ENCODE measurements around the gene ANKRD13A.
"Not testable (repeated sequence)": the region's sequence is repeated elsewhere in the genome, so short reads cannot be mapped to it uniquely, and the experiment has no call there.

Gene ANKRD13A

DNA sequence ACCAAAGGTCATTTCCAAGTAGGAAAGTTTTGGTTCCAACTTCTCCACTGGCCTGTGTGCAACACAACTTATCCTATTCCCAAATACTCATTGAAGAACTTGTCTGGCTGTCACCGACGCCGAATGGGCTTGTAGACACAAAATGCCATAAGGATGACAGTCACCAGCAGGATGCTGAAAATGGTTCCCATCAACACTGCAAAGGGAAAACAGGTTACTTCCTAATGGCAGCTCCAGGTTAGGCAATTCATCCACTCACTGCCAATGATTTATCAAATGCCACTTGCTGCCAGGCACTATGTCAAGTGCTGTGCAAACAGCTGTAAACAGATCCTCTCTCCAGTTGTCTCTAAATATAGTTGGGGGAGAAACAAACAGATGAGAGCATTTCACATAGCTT is 43.0 kb downstream of the ANKRD13A start:
- no peak overlapping the region for H3K4me3 ChIP-seq (ENCODE audit: low read length)
- TF ChIP-seq, protein P1, sequence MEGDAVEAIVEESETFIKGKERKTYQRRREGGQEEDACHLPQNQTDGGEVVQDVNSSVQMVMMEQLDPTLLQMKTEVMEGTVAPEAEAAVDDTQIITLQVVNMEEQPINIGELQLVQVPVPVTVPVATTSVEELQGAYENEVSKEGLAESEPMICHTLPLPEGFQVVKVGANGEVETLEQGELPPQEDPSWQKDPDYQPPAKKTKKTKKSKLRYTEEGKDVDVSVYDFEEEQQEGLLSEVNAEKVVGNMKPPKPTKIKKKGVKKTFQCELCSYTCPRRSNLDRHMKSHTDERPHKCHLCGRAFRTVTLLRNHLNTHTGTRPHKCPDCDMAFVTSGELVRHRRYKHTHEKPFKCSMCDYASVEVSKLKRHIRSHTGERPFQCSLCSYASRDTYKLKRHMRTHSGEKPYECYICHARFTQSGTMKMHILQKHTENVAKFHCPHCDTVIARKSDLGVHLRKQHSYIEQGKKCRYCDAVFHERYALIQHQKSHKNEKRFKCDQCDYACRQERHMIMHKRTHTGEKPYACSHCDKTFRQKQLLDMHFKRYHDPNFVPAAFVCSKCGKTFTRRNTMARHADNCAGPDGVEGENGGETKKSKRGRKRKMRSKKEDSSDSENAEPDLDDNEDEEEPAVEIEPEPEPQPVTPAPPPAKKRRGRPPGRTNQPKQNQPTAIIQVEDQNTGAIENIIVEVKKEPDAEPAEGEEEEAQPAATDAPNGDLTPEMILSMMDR (IDR thresholded peaks at IDR 0.05; ENCODE audit: insufficient read depth, low read depth, low read length, missing control alignments) = no peak
- DNase-seq (ENCODE audit: low read depth) = no peak

DNA sequence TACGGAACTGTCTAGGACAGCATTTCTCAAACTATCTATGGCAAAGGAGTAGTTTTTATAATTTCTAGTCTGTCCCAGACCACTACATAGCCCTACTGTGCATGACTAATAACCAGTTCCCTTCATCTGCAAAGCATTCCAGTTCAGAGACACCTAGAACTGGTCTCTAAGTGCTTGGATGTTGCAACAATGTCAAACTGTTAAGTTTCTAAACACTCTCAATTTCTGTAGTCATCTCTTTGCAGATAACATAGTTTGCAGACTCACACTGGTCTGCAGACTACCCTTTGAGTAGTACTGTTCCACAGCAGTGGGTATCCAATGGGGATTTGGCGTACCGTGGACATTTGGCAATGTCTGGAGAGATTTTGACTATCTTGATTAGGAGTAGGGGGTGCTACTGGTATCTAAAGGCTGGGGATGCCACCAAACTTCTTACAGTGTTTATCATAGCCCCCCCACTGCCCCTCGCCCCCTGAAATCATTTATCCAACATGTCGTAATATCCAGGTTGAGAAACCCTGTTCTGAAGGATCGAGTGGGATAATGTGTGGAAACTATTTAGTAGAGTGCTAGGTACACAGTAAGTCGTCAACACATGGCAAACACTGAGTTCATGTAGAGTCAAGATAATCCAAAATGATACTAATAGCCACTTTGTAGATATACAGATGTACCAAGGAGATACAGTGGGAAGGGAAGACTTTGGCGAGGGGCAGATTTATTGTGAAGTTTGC is 47.4 kb downstream of the ANKRD13A start:
- TF ChIP-seq, protein P1 (IDR thresholded peaks at IDR 0.05; ENCODE audit: insufficient read depth, low read depth, low read length, missing control alignments) = no peak
- H3K4me3 ChIP-seq (ENCODE audit: low read length) = peak overlapping the region; percentile 4
- peak; percentile 16 for DNase-seq (ENCODE audit: low read depth)

DNA sequence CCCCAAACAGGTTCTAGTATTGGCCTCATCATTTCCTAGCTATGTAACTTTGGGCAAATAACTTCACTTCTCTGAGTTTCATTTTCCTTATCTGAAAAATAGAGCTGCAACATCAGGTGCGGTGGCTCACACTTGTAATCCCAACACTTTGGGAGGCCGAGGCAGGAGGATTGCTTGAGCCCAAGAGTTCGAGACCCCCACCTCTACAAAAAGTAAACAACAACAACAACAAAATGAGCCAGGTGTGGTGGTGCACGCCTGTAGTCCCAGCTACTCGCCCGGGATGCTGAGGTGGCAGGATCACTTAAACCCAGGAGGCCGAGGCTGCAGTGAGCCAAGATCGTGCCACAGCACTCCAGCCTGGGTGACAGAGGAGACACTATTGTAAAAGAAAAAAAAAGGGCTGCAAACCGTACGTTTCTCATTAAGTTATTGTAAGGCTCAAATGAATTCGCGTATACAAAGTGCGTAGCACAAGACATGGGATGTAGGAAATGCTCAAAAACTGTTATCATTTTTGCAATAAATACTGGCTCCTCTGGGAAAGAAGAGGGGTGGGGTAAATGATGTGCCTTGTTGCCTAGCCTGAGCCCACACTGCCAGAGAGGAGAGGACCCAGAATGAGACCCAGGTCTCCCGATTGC is 48.2 kb downstream of the ANKRD13A start:
- TF ChIP-seq, protein P1 (IDR thresholded peaks at IDR 0.05; ENCODE audit: insufficient read depth, low read depth, low read length, missing control alignments) = no peak
- peak overlapping the region; percentile 82 for H3K4me3 ChIP-seq (ENCODE audit: low read length)
- DNase-seq (ENCODE audit: low read depth) = no peak

DNA sequence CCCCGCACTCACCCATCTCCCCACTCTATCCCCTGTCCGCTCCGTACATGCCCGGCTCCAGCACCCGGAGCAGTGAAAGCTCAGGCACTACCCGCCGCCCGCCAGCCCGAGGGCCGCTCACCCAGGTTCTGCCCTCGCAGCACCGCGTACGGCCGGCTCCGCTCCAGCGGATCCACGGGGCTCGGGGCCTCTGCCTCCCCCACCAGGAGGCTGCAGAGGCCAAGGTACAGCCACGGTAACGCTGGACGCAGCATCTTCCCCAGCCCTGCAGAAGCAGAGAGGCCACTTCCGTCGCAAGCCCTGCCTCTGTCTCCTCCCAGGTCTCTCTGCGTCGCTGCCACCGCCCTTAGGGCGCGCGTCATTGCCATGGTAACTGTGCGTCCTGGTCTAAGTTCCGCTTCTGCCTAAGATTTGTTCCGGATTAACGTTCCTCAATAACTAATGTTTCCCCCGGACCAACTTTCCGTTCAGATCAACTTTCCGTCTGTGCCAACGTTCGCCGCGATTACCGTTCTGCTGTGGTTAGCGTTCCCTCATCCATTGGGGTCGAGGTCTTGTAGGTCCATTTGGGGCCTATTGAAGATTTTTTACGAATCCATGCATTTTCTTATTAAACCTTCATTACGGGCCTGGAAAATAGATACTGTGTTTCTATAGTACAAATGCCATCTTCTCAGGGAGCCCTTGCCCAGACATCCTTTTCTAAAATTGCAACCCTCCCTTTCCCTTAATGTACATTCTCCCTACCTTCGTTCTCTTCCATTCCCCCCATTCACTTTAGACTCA is 49.2 kb downstream of the ANKRD13A start, which contains the start of gene C12orf76:
C12orf76 (minus strand) TSS at position 281 of the 786 bp plus-strand sequence; CDS start at position 254, 27 bp downstream.
- H3K4me3 ChIP-seq (ENCODE audit: low read length) = peak within 1 kb of the TSS; percentile 82
- TF ChIP-seq, protein P1 (IDR thresholded peaks at IDR 0.05; ENCODE audit: insufficient read depth, low read depth, low read length, missing control alignments) = no peak
- peak; percentile 96 for DNase-seq (ENCODE audit: low read depth)

GRCh38 chr12:110049034-110049433 is 49.8 kb downstream of the ANKRD13A start:
- peak overlapping the region; percentile 82 for H3K4me3 ChIP-seq (ENCODE audit: low read length)
- DNase-seq (ENCODE audit: low read depth) = not testable (repeated sequence)

- DNase-seq (ENCODE audit: low read depth); H3K4me3 ChIP-seq (ENCODE audit: low read length): not testable (repeated sequence)
Measured at GRCh38 chr12:110049666-110050065, 50.4 kb downstream of the ANKRD13A start.

DNA sequence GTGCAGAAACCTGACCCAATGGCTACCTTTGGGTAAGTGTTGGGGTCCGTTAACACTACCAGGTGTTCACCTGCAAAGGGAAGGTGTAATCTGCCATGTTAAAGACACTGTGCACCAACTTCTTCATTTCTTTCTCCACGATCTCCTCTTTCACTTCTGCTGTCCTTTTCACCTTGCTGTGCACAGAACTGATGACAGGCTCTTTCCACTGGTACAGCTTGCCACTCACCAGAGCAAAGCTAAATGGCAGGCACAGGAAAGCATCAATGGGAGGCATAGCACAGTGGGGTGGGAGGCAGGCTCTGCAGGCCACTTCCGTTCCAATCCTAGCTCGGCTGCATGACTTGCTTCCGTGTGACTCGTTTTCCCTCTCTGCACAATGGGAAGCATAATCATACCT is 51.7 kb downstream of the ANKRD13A start:
- TF ChIP-seq, protein P1 (IDR thresholded peaks at IDR 0.05; ENCODE audit: insufficient read depth, low read depth, low read length, missing control alignments) = no peak
- DNase-seq (ENCODE audit: low read depth) = no peak
- H3K4me3 ChIP-seq (ENCODE audit: low read length) = no peak overlapping the region

GRCh38 chr12:110055375-110056352 is 56.4 kb downstream of the ANKRD13A start:
- peak; percentile 89 for DNase-seq (ENCODE audit: low read depth)
- H3K4me3 ChIP-seq (ENCODE audit: low read length) = not testable (repeated sequence)

- not testable (repeated sequence) for DNase-seq (ENCODE audit: low read depth); H3K4me3 ChIP-seq (ENCODE audit: low read length)
Measured at GRCh38 chr12:110056643-110057042, 57.4 kb downstream of the ANKRD13A start.

All from epithelial cell of esophagus (primary cell).